Effector memory CD8-positive, alpha-beta T cell (primary cell): ENCODE measurements around the gene RGS10.
"Not testable (repeated sequence)": the region's sequence is repeated elsewhere in the genome, so short reads cannot be mapped to it uniquely, and the experiment has no call there.

ENCODE experiments used
- ATAC-seq: fragments of 150-1000 bp; cut with Tn5 transposase; replicated peaks from 2 replicates; pipeline ENCODE4 v1.10.0; 2021; ENCODE audit warnings: mild to moderate bottlenecking, moderate library complexity
- DNase-seq, 3 experiments: peaks; one replicate each; pipeline ENCODE4 v3.0.0; 2021
- H3K27ac Mint-ChIP-seq, 2 donors: one replicate each; pipeline ENCODE4 v1.8.0; 2022; ENCODE audit warnings: mild to moderate bottlenecking in 2 of 2, mixed read lengths in 2 of 2, moderate library complexity in 2 of 2
- H3K27me3 Mint-ChIP-seq, 2 donors: one replicate each; pipeline ENCODE4 v1.8.0; 2022; ENCODE audit warnings: mixed read lengths in 2 of 2
- H3K36me3 Mint-ChIP-seq: one replicate; pipeline ENCODE4 v1.8.0; 2022; ENCODE audit warnings: mild to moderate bottlenecking, moderate library complexity, mixed read lengths; ENCODE audit not compliant: insufficient read depth
- H3K4me1 Mint-ChIP-seq, 2 donors: one replicate each; pipeline ENCODE4 v1.8.0; 2022; ENCODE audit warnings: low read depth in 2 of 2, mixed read lengths in 2 of 2
- H3K4me3 Mint-ChIP-seq, 2 donors: one replicate each; pipeline ENCODE4 v1.8.0; 2022; ENCODE audit warnings: mild to moderate bottlenecking in 2 of 2, mixed read lengths in 2 of 2, moderate library complexity in 2 of 2
- H3K9me3 Mint-ChIP-seq, 2 donors: one replicate each; pipeline ENCODE4 v1.8.0; 2022; ENCODE audit warnings: mixed read lengths in 2 of 2

The RGS10 gene

DNA sequence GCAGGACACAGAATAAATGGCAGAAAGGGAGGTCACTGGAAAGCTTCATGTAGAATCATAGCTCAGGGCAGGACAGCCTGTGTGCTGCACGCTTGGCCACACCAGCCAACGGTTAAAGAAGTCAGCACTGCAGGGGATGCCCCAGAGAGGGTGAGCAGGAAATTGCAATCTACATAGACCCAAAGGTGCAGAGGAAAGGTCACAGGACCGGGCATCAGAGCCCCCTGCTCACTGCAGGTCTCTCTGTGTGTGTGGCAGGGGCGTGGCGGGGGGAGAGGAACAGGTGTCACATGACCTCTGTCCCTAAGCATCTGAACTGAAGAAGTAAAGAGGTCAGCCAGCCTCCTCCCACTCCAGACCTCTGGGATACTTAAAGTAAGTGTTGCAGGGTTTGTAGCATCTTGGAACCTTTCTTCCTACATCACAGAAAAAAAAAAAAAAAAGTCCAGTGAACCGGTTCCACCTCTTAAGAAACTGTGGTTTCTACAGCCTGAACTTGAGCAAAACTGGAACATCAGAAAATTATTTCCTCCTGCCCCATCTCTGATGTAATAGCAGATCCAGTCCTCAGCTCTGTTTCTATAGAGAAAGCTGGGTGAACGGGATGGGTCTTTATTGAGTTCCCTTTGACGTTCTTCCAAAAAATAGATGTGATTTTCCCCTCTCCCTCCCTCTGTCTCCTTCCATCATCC lies 64.3 kb downstream of the RGS10 start:
- Mint-ChIP-seq H3K27me3 (no peaks in the 10 kb centered on the region), H3K4me1 (peaks cover 24 to 26% of the 10 kb centered on the region in 2 donors), H3K27ac (peak overlapping the region; percentile 33 to 54), H3K36me3 (no peaks in the 10 kb centered on the region), H3K4me3 (peak overlapping the region; percentile 44 to 57), H3K9me3 (no peaks in the 10 kb centered on the region)
- peak in 1 of 3 experiments; percentile 9 for DNase-seq
- ATAC-seq = peak; percentile 84

GRCh38 chr10:119477444-119477843 lies 65.1 kb downstream of the RGS10 start:
- ATAC-seq (no peak), DNase-seq (no peak)
- no peak overlapping the region for H3K4me3 Mint-ChIP-seq
- H3K9me3 Mint-ChIP-seq = no peaks in the 10 kb centered on the region
- H3K36me3 Mint-ChIP-seq = no peaks in the 10 kb centered on the region
- peak overlapping the region in 1 of 2 donors; percentile 33 for H3K27ac Mint-ChIP-seq
- peaks cover 24 to 26% of the 10 kb centered on the region in 2 donors for H3K4me1 Mint-ChIP-seq
- no peaks in the 10 kb centered on the region for H3K27me3 Mint-ChIP-seq

DNA sequence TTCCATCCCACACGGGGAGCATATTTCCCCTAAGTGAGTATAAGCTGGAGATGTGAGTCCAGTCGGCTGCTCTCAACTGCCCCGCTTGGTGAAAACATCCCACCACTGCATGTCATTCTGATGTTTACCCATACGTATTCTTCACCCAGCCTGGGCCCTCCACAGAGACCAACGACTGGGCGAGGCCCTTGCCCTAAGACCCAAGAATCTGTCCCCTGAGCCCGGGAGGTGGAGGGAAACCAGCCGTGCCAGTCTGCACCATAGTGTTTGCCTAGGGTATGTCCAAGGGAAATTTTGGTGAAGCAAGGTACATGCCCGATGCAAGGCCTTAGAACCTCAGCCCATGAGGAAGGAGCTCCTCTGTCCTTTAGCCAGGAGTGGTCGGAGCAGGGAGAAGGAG lies 67.9 kb downstream of the RGS10 start:
- Mint-ChIP-seq H3K27ac (no peak overlapping the region), H3K4me3 (no peak overlapping the region), H3K36me3 (no peaks in the 10 kb centered on the region), H3K9me3 (no peaks in the 10 kb centered on the region), H3K4me1 (peaks cover 23 to 24% of the 10 kb centered on the region in 2 donors), H3K27me3 (no peaks in the 10 kb centered on the region)
- DNase-seq (no peak), ATAC-seq (no peak)

- H3K4me1 Mint-ChIP-seq = peaks cover 15 to 16% of the 10 kb centered on the region in 2 donors
- H3K27ac Mint-ChIP-seq = no peak overlapping the region
Measured at GRCh38 chr10:119473771-119474170, 68.7 kb downstream of the RGS10 start.

GRCh38 chr10:119470920-119471702 lies 71.4 kb downstream of the RGS10 start:
- no peaks in the 10 kb centered on the region for H3K36me3 Mint-ChIP-seq
- no peak for DNase-seq
- H3K9me3 Mint-ChIP-seq = no peaks in the 10 kb centered on the region
- H3K27me3 Mint-ChIP-seq = no peaks in the 10 kb centered on the region
- ATAC-seq = no peak
- H3K27ac Mint-ChIP-seq = no peak overlapping the region
- H3K4me3 Mint-ChIP-seq = no peak overlapping the region
- peaks cover 10% of the 10 kb centered on the region in 2 donors for H3K4me1 Mint-ChIP-seq

More at GRCh38 chr10:119473771-119474170, 68.7 kb downstream of the RGS10 start:
- Mint-ChIP-seq H3K36me3 (no peaks in the 10 kb centered on the region), H3K4me3 (no peak overlapping the region), H3K9me3 (no peaks in the 10 kb centered on the region), H3K27me3 (no peaks in the 10 kb centered on the region)
- ATAC-seq (no peak), DNase-seq (no peak)

DNA sequence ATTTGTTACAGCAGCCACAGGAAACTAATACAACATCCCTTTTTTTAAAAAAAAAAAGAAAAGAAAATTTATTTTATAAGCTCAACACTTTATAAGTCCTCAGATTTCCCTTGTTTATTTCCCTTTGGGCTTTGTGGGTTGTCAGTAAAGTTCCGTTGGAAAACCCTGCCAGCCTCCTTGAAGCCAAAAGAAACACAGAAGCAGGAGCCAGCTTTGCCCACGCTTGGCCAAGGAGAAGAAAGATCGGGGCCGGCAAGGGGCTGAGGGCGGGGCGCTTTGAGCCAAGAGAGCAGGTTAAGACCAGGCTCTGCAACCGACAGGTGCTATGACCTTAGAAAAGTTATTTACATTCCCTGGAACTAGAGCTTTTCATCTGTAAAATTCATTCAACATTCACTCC lies 72.7 kb downstream of the RGS10 start:
- Mint-ChIP-seq H3K4me3 (no peak overlapping the region), H3K36me3 (no peaks in the 10 kb centered on the region), H3K4me1 (peaks cover 17 to 19% of the 10 kb centered on the region in 2 donors), H3K9me3 (no peaks in the 10 kb centered on the region), H3K27ac (no peak overlapping the region), H3K27me3 (no peaks in the 10 kb centered on the region)
- ATAC-seq (no peak), DNase-seq (no peak)

DNA sequence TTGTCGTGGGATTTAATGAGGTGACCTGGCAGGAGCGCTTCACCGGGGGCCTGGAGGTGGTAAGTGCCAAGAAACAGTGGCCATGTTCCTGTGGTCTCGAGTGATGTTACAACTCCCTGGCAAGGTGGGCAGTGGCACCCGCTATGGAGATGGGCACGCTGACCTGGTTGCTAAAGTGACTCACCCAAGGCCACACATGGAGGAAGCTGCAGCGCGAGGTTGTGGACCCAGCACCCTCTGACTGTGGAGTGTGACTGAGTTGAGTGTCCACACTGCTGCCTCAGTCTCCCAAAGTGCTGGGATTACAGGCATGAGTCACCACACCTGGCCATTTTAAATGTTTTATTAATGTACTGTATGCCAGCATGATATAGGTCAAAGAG lies 73.2 kb downstream of the RGS10 start:
- Mint-ChIP-seq H3K4me1 (peaks cover 17 to 19% of the 10 kb centered on the region in 2 donors), H3K9me3 (no peaks in the 10 kb centered on the region), H3K27ac (no peak overlapping the region), H3K27me3 (no peaks in the 10 kb centered on the region), H3K36me3 (no peaks in the 10 kb centered on the region), H3K4me3 (no peak overlapping the region)
- ATAC-seq (no peak), DNase-seq (no peak)

- ATAC-seq (no peak), DNase-seq (no peak)
- Mint-ChIP-seq H3K4me1 (peaks cover 17 to 19% of the 10 kb centered on the region in 2 donors), H3K9me3 (no peaks in the 10 kb centered on the region), H3K4me3 (no peak overlapping the region), H3K27me3 (no peaks in the 10 kb centered on the region), H3K27ac (no peak overlapping the region), H3K36me3 (no peaks in the 10 kb centered on the region)
Measured at GRCh38 chr10:119468542-119469324, 73.8 kb downstream of the RGS10 start.

GRCh38 chr10:119466655-119467054 lies 75.9 kb downstream of the RGS10 start:
- ATAC-seq = peak; percentile 98
- Mint-ChIP-seq H3K27ac (peak overlapping the region in 1 of 2 donors; percentile 79), H3K27me3 (peaks cover 8 to 18% of the 10 kb centered on the region in 2 donors), H3K4me3 (peak overlapping the region; percentile 37 to 53), H3K4me1 (peaks cover 19% of the 10 kb centered on the region in 2 donors), H3K9me3 (peaks cover 0 to 7% of the 10 kb centered on the region in 2 donors), H3K36me3 (no peaks in the 10 kb centered on the region)
- DNase-seq = peak; percentile 20 to 42 (median 42)

DNA sequence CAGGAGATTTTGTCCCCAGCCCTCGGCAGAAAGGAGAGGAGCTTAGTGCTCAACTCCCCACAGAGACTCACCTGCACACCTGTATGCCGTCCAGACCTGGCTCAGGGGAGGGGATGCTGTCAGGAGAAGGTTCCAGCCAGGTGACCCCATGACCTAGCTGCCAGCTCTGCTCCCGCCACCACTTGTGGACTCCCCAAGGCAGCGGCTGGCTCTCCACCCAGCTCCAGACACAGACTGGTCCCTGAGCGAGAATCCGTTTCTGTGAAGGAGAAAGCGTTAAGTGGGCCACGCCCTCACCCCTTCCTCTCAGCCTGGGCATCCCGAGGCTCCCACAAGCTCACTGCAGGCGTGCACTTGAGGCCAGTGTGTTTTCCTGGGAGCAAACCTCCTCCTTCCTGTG lies 76.4 kb downstream of the RGS10 start:
- peaks cover 0 to 7% of the 10 kb centered on the region in 2 donors for H3K9me3 Mint-ChIP-seq
- no peaks in the 10 kb centered on the region for H3K36me3 Mint-ChIP-seq
- peaks cover 8 to 18% of the 10 kb centered on the region in 2 donors for H3K27me3 Mint-ChIP-seq
- peak overlapping the region; percentile 22 to 53 for H3K4me3 Mint-ChIP-seq
- no peak for ATAC-seq
- DNase-seq = no peak
- H3K4me1 Mint-ChIP-seq = peaks cover 19% of the 10 kb centered on the region in 2 donors
- H3K27ac Mint-ChIP-seq = peak overlapping the region in 1 of 2 donors; percentile 79

GRCh38 chr10:119465085-119465484 lies 77.4 kb downstream of the RGS10 start:
- no peaks in the 10 kb centered on the region for H3K36me3 Mint-ChIP-seq
- DNase-seq = no peak
- peaks cover 8 to 18% of the 10 kb centered on the region in 2 donors for H3K27me3 Mint-ChIP-seq
- H3K27ac Mint-ChIP-seq = no peak overlapping the region
- H3K4me3 Mint-ChIP-seq = no peak overlapping the region
- ATAC-seq = no peak
- peaks cover 0 to 7% of the 10 kb centered on the region in 2 donors for H3K9me3 Mint-ChIP-seq
- peaks cover 21 to 22% of the 10 kb centered on the region in 2 donors for H3K4me1 Mint-ChIP-seq

- H3K27ac Mint-ChIP-seq, DNase-seq, H3K9me3 Mint-ChIP-seq, H3K36me3 Mint-ChIP-seq, ATAC-seq, H3K4me3 Mint-ChIP-seq: not testable (repeated sequence)
- H3K4me1 Mint-ChIP-seq = peaks cover 21 to 22% of the 10 kb centered on the region in 2 donors
- H3K27me3 Mint-ChIP-seq = peaks cover 8 to 18% of the 10 kb centered on the region in 2 donors
Measured at GRCh38 chr10:119463195-119463594, 79.3 kb downstream of the RGS10 start.

GRCh38 chr10:119462773-119463172 lies 79.7 kb downstream of the RGS10 start:
- peaks cover 21 to 22% of the 10 kb centered on the region in 2 donors for H3K4me1 Mint-ChIP-seq
- H3K4me3 Mint-ChIP-seq = no peak overlapping the region
- no peak for DNase-seq
- peaks cover 8 to 18% of the 10 kb centered on the region in 2 donors for H3K27me3 Mint-ChIP-seq
- peaks cover 0 to 7% of the 10 kb centered on the region in 2 donors for H3K9me3 Mint-ChIP-seq
- peaks cover under 1% of the 10 kb centered on the region for H3K36me3 Mint-ChIP-seq
- H3K27ac Mint-ChIP-seq = no peak overlapping the region
- no peak for ATAC-seq
